Measurements from ENCODE around the gene DOCK8.
"Not testable (repeated sequence)": the region's sequence is repeated elsewhere in the genome, so short reads cannot be mapped to it uniquely, and the experiment has no call there.

DNA sequence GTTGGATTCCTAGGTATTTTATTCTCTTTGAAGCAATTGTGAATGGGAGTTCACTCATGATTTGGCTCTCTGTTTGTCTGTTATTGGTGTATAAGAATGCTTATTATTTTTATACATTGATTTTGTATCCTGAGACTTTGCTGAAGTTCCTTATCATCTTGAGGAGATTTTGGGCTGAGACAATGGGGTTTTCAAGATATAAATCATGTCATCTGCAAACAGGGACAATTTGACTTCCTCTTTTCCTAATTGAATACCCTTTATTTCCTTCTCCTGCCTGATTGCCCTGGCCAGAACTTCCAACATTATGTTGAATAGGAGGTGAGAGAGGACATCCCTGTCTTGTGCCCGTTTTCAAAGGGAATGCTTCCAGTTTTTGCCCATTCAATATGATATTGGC lies 17.0 kb downstream of the DOCK8 start:
- not testable (repeated sequence) for TF ChIP-seq POLR2A, POLR2AphosphoS5 (IDR thresholded peaks at IDR 0.05)
